HepG2 (cell line): ENCODE results near the gene PTPRU. TPM values are rescaled to one million over a fixed set of nuclear protein-coding genes. Genes with fewer than 3 reads are reported as not detected.
A peak's percentile ranks its signal among the peaks of the same experiment; 100 is the strongest.

ENCODE experiments used
- ATAC-seq: fragments of 200-7000 bp; cut with Tn5 transposase; 3 replicates; pipeline ENCODE4 v1.9.1; 2020; ENCODE audit warnings: mild to moderate bottlenecking, moderate library complexity
- BruUV-seq: library from RNA; stranded (reverse); fragments of 400-500 nt; replicated peaks from 2 replicates; lab custom pipeline; 2021; lab: Mats Ljungman, UMichigan
- CTCF ChIA-PET: fragments of 300-600 bp; formaldehyde crosslinking; extraction: SDS; loops from one replicate; lab custom pipeline; 2021; ENCODE audit warnings: low total read pairs, inconsistent platforms, low intra/inter-chr PET ratio; lab: Yijun Ruan, JAX
- POLR2A ChIA-PET: fragments of 350-600 bp; sonication (Branson Sonifier 250); formaldehyde crosslinking; loops from one replicate; lab custom pipeline; 2020; ENCODE audit warnings: antibody characterized with exemption, inconsistent platforms; lab: Yijun Ruan, JAX
- DNase-seq: peaks from one replicate; pipeline ENCODE4 v3.0.0-alpha.2; 2015; ENCODE audit warnings: low spot score
- FAIRE-seq: peaks from 3 replicates; lab custom pipeline; 2011; peaks lifted over from hg19 to GRCh38; lab: Jason Lieb, UNC
- H2AFZ ChIP-seq: one replicate; pipeline ENCODE4 v1.6.1; 2011; ENCODE audit warnings: low read length, inconsistent platforms
- H3K27ac ChIP-seq: fragments of 300-600 bp; 3 replicates; pipeline ENCODE4 v1.8.0; 2011; ENCODE audit warnings: mixed run types, mild to moderate bottlenecking, mixed read lengths, low read length, inconsistent platforms; ENCODE audit not compliant: insufficient read depth; ENCODE audit errors: extremely low read length
- H3K27me3 ChIP-seq, 2 experiments: fragments of 200-600 bp in 1 of 2; 2 replicates in 1 of 2; 3 replicates in 1 of 2; pipeline versions ENCODE4 v1.6.0 to v1.8.0; 2011; ENCODE audit warnings: low read length in 2 of 2, mild to moderate bottlenecking in 2 of 2, moderate library complexity in 2 of 2, inconsistent platforms in 1 of 2; ENCODE audit not compliant: insufficient read depth in 2 of 2, control insufficient read depth in 1 of 2
- H3K36me3 ChIP-seq, 2 experiments: fragments of 200-600 bp in 1 of 2; replicated peaks in 1 of 2; 2 replicates in 1 of 2; 3 replicates in 1 of 2; pipeline versions ENCODE4 v1.5.1 to v1.8.0; 2011; ENCODE audit warnings: low read length in 2 of 2, inconsistent platforms in 1 of 2; ENCODE audit not compliant: insufficient read depth in 2 of 2, control insufficient read depth in 1 of 2
- H3K4me1 ChIP-seq: 2 replicates; pipeline ENCODE4 v1.5.1; 2012; ENCODE audit warnings: low read length, inconsistent platforms; ENCODE audit not compliant: insufficient read depth
- H3K4me2 ChIP-seq: 2 replicates; pipeline ENCODE4 v1.6.0; 2011; ENCODE audit warnings: low read depth, low read length, inconsistent platforms
- H3K4me3 ChIP-seq, 3 experiments: fragments of 200-600 bp in 1 of 3; sonication (generic), shearing (Covaris generic) in 1 of 3; replicated peaks in 1 of 3; 2 replicates each; pipeline ENCODE4 v1.5.1; 2011 to 2016; ENCODE audit warnings: low read length in 3 of 3, inconsistent platforms in 2 of 3, low read depth in 2 of 3, mild to moderate bottlenecking in 2 of 3, control low read depth in 1 of 3, mixed read lengths in 1 of 3; ENCODE audit not compliant: insufficient read depth in 1 of 3
- H3K79me2 ChIP-seq: one replicate; pipeline ENCODE4 v1.6.1; 2011; ENCODE audit warnings: low read length, inconsistent platforms; ENCODE audit not compliant: insufficient read depth
- H3K9ac ChIP-seq: 2 replicates; pipeline ENCODE4 v1.6.0; 2011; ENCODE audit warnings: mild to moderate bottlenecking, low read depth, low read length, inconsistent platforms; ENCODE audit not compliant: insufficient read depth
- H3K9me3 ChIP-seq: 2 replicates; pipeline ENCODE4 v1.5.1; 2012; ENCODE audit warnings: mild to moderate bottlenecking, low read length
- H4K20me1 ChIP-seq: 2 replicates; pipeline ENCODE4 v1.6.0; 2011; ENCODE audit warnings: inconsistent platforms, mild to moderate bottlenecking, low read length, moderate library complexity; ENCODE audit not compliant: insufficient read depth
- HDAC1 ChIP-seq: sonication (generic); formaldehyde crosslinking; IDR thresholded peaks from 2 replicates; pipeline ENCODE4 v1.5.1; 2020; ENCODE audit warnings: mild to moderate bottlenecking, missing genetic modification reagents
- HIVEP1 ChIP-seq: sonication (generic); formaldehyde crosslinking; IDR thresholded peaks from 2 replicates; pipeline ENCODE4 v1.4.0; 2020; ENCODE audit warnings: mild to moderate bottlenecking, missing genetic modification reagents
- IKZF1 ChIP-seq: fragments of 450-650 bp; IDR thresholded peaks from 2 replicates; pipeline ENCODE4 v1.7.1; 2016
- JARID2 ChIP-seq: sonication (generic); formaldehyde crosslinking; IDR thresholded peaks from 2 replicates; pipeline ENCODE4 v1.8.1; 2023; ENCODE audit warnings: missing genetic modification reagents, inconsistent platforms; ENCODE audit not compliant: insufficient replicate concordance
- ZNF646 ChIP-seq: sonication (generic); formaldehyde crosslinking; IDR thresholded peaks from 2 replicates; pipeline ENCODE4 v1.9.0; 2021; ENCODE audit warnings: mild to moderate bottlenecking, missing genetic modification reagents
- WGBS: methylation state at CpG from one replicate; pipeline ENCODE4 v1.1.6; 2017; ENCODE audit warnings: low lambda C conversion rate; 5-methylcytosine and 5-hydroxymethylcytosine counted together
- in situ Hi-C: cut with HindIII; loops from 2 replicates; pipeline ENCODE4 v1.10.0; 2017; ENCODE audit warnings: low pct_unique_long_range_greater_than_20kb; ENCODE audit not compliant: extremely low pct_ligation_motif_present
- intact Hi-C: fragments of 100-400 bp; cut with micrococcal nuclease; formaldehyde crosslinking; loops from one replicate; pipeline ENCODE4 v1.10.0; 2022; ENCODE audit not compliant: unreplicated experiment
- polyA plus RNA-seq, 8 experiments: library from polyadenylated mRNA; depleted of rRNA in 3 of 8; stranded (reverse) in 7 of 8; unstranded in 1 of 8; fragments of >200 nt; fragmentation: Illumina TruSeq in 4 of 8; extraction: Trizol in 4 of 8; gene quantifications; 2 replicates each; pipeline versions ENCODE4 v1.2.1 to v1.2.3, GENCODE V29; 2011 to 2016; ENCODE audit warnings: low read depth in 4 of 8, missing spikeins in 1 of 8, mixed read lengths in 1 of 8; ENCODE audit not compliant: insufficient read depth in 1 of 8
- total RNA-seq, 5 experiments: library from RNA; depleted of rRNA; stranded (reverse); fragments of >200 nt; fragmentation: Illumina TruSeq; extraction: Trizol; gene quantifications; 2 replicates each; pipeline ENCODE4 v1.2.3, GENCODE V29; 2016; ENCODE audit warnings: low read depth in 1 of 5

The PTPRU gene
- total and polyA plus RNA-seq, 2 of the 13 experiments (the other 11 are each of a cell fraction or from before 2014, with no cell fraction given) = 21.6 to 22.3 TPM

- TF ChIP-seq ZNF646 (CRISPR knock-in tag) (no peak), HDAC1 (CRISPR knock-in tag) (no peak)
- TF ChIP-seq, all 625 proteins: peak for 0
These were observed 33.1 kb downstream of the PTPRU start (continued) for GRCh38 chr1:29269382-29269781.

- TF ChIP-seq JARID2 (CRISPR knock-in tag) (no peak), HIVEP1 (CRISPR knock-in tag) (no peak), IKZF1 (no peak)
- Histone ChIP-seq H3K4me3 (no peak overlapping the region), H3K4me2 (no peak overlapping the region), H3K27me3 (no peaks in the 10 kb centered on the region), H2AFZ (no peak overlapping the region), H3K9ac (no peak overlapping the region), H3K79me2 (no peaks in the 10 kb centered on the region), H4K20me1 (peaks cover 6% of the 10 kb centered on the region), H3K4me1 (peaks cover 29% of the 10 kb centered on the region), H3K36me3 (peaks cover 3 to 5% of the 10 kb centered on the region in 2 experiments; a peak in 3 of 5 replicates), H3K9me3 (no peaks in the 10 kb centered on the region), H3K27ac (no peak overlapping the region)
- in situ Hi-C loops = no loop called here
- BruUV-seq = no TSS peak
- FAIRE-seq (peak; percentile 37), ATAC-seq (no peak), DNase-seq (no peak)
- 36% methylated on average over 3 of the region's 3 CpGs for WGBS
- ChIA-PET POLR2A (no interaction called here), CTCF (no interaction called here)
- intact Hi-C loops = no loop called here
These were observed 34.7 kb downstream of the PTPRU start for GRCh38 chr1:29270929-29271521.
